NT2/D1 (cell line): ENCODE data around the gene PTPRQ.

Experiments used
- SUZ12 ChIP-seq: IDR thresholded peaks from 2 replicates; pipeline ENCODE4 v1.6.1; 2011; ENCODE audit not compliant: insufficient read length, insufficient read depth; ENCODE audit errors: extremely low read depth
- YY1 ChIP-seq: IDR thresholded peaks from 2 replicates; pipeline ENCODE4 v1.6.1; 2011; ENCODE audit not compliant: insufficient read length, insufficient read depth
- ZNF274 ChIP-seq: IDR thresholded peaks from 2 replicates; pipeline ENCODE4 v1.6.1; 2011; ENCODE audit warnings: mild to moderate bottlenecking, low read depth, low read length

- TF ChIP-seq ZNF274, result no peak
- TF ChIP-seq SUZ12, result no peak
- no peak for TF ChIP-seq YY1
Measured at GRCh38 chr12:80698847-80699542, 255.0 kb downstream of the PTPRQ start.
